Stimulated activated CD8-positive, alpha-beta memory T cell treated with anti-CD3 and anti-CD28 coated beads, Interleukin-15, amount 100 ng/mL, for 48 hours (primary cell): ENCODE data around the gene FSTL4.

Experiments
- DNase-seq, 2 donors: peaks; one replicate each; pipeline ENCODE4 v3.0.0-alpha.2; 2020; ENCODE audit warnings: low read depth in 2 of 2

FSTL4 gene

DNA sequence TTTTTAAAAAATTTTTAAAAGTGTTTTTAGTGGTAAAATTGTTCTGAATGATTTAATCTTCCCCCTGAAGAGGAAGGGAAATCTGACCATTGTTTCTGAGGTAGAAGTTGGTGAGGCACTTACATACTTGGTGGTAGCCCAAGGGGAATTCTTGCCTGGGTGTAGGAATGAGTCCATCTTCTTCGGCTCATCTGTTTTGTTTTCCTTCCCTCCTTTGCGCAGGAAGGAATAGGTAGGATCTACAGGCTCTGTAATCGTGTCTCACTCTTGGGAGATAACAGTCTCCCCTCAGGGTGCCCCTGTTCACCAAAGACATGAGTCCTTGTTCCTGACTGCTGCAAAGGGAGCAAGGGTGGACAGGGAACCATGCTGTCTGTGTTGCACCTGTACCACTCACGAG lies 422.5 kb downstream of the FSTL4 start:
- DNase-seq: no peak

GRCh38 chr5:133179405-133179804 lies 432.9 kb downstream of the FSTL4 start:
- DNase-seq: no peak

DNA sequence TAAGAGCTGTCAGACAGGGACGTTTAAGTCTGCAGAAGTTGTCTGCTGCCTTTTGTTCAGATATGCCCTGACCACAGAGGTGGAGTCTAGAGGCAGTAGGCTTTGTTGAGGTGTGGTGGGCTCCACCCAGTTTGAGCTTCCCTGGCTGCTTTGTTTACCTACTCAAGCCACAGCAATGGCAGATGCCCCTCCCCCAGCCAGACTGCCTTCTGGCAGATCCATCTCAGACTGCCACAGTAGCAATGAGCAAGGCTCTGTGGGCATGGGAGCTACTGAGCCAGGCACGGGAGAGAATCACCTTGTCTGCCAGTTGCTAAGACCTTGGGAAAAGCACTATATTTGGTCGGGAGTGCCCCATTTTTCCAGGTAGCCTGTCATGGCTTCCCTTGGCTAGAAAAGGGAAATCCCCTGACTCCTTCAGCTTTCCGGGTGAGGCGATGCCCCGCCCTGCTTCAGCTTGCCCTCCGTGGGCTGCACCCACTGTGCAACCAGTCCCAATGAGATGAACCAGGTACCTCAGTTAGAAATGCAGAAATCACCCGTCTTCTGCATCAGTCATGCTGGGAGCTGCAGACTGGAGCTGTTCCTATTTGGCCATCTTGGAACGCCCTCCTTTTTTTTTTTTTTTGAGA lies 441.5 kb downstream of the FSTL4 start:
- peak in 1 of 2 donors; percentile 9 for DNase-seq

DNA sequence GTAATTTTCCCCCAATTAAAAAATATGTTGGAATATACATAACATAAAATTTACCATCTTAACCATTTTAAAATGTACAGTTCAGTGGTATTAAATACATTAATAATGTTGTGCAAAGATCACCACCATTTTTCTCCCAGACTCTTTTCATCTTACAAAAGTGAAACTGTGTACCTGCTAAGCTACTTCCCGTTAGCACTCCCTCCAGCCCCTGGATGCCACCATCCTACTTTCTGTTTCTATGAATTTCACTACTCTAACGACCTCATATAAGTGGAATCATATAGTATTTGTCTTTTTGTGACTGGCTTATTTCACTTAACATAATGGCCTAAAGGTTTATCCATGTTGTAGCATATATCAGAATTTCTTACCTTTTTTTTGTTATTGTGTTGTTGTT lies 447.6 kb downstream of the FSTL4 start:
- DNase-seq: no peak

DNA sequence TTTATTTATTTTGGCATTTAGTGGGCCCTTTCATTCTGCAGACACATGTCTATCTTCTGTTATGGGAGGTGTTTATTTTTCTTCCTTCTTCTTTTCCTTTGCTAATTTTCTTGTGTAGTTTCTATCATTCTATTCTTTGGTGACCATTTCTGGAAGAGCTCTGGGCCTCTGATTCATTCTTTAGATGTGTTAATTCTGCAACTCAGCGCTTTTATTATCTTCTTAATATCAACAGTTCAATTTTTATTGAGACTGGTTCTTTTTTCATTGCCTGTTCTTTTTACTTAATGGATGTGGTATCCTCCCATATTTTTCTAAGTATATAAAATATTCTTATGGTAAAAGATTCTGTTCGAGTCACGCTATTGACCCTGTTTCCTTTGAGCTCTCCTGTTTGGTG lies 448.5 kb downstream of the FSTL4 start:
- DNase-seq: no peak

GRCh38 chr5:133159543-133159942 lies 452.8 kb downstream of the FSTL4 start:
- DNase-seq: no peak

DNA sequence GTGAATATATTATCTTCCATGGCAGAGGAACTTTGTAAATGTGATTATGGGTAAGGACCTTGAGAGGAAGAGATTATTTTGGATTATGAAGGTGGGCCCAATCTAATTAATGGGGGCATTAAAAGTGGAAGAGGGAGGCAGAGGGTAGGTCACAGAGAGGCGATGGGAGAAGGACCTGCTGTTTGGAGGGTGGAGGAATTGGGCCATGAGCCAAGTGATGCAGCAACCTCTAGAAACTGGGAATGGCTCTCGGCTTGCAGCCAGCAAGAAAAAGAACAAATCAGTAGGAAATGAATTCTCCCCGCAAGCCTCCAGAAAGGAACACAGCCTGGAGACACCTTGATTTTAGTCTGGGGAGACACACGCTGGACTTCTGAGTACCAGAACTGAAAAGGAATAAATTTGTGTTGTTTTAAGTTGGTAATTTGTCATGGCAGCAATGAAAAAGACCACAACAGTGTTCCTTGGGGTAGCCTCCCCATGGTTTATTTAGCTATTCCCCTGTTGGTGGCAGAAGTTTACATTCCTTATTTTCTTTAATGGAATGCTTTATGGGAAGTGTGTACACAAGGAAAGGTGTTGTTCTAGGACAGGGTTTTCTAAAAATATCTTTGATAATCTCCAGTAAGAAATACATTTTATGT lies 456.9 kb downstream of the FSTL4 start:
- no peak for DNase-seq

GRCh38 chr5:133154274-133155075 lies 457.9 kb downstream of the FSTL4 start:
- DNase-seq: no peak

GRCh38 chr5:133150909-133151544 lies 461.3 kb downstream of the FSTL4 start:
- no peak for DNase-seq

DNA sequence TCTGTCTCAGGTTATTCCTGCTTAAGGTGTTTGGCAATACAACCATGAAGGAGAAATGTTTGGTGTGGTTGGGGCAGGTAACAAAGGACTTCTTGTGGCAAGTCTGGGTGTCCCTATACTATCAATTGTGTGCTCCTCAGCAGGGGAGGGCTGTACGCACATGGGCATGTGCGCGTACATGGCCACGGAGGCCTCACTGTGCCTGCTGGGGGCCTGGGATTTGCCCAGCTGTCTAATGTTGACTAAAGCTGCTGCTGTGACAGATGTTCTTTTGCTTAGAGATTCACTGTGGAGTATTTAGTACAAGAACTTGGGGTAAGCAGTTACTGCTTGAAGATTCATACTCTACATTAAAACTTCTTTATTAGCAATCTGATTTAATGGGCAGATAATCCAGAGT lies 463.0 kb downstream of the FSTL4 start:
- DNase-seq: no peak

GRCh38 chr5:133147815-133148567 lies 464.4 kb downstream of the FSTL4 start:
- no peak for DNase-seq

GRCh38 chr5:133147411-133147810 lies 464.9 kb downstream of the FSTL4 start:
- DNase-seq: no peak
